ENCODE measurements around the gene SCGB1C1. TPM values are rescaled to one million over a fixed set of nuclear protein-coding genes. Genes with fewer than 3 reads are reported as not detected.
A peak's percentile ranks its signal among the peaks of the same experiment; 100 is the strongest.

SCGB1C1 gene
- total and polyA plus RNA-seq, 4 donors = not detected

GRCh38 chr11:207863-208180 lies 14.9 kb downstream of the SCGB1C1 start:
- H3K4me3 ChIP-seq = peak overlapping the region; percentile 61
- TF ChIP-seq CTCF (IDR thresholded peaks at IDR 0.05; ENCODE audit: control extremely low read depth, extremely low read depth) = no peak
- 1% methylated on average over 26 to 27 of the region's 27 CpGs for WGBS, 2 donors
- no peak for ATAC-seq (ENCODE audit: insufficient read depth, low FRiP score)
- H3K27ac ChIP-seq (ENCODE audit: low read depth in 1 of 2, low read length in 1 of 2) = peak overlapping the region; percentile 95 to 97
- peak; percentile 44 to 59 (median 56) for DNase-seq
- H3K27me3 ChIP-seq (ENCODE audit: control insufficient read depth in 3 of 3, insufficient read depth in 3 of 3, low read length in 2 of 3) = no peaks in the 10 kb centered on the region
- H3K9ac ChIP-seq (ENCODE audit: insufficient read depth in 1 of 2, low read length in 2 of 2) = peak overlapping the region; percentile 91 to 93
- H3K36me3 ChIP-seq (ENCODE audit: control insufficient read depth in 4 of 4, insufficient read depth in 4 of 4, low read length in 4 of 4) = peaks cover 6 to 47% (median 44%) of the 10 kb centered on the region in 4 donors
- peaks cover 0 to 28% (median 20%) of the 10 kb centered on the region in 5 donors for H3K4me1 ChIP-seq (ENCODE audit: control insufficient read depth in 5 of 5, insufficient read depth in 5 of 5, low read length in 5 of 5)
- H3K9me3 ChIP-seq (ENCODE audit: control insufficient read depth in 4 of 4, insufficient read depth in 3 of 4, low read length in 3 of 4) = no peaks in the 10 kb centered on the region

GRCh38 chr11:208181-208916 lies 15.5 kb downstream of the SCGB1C1 start:
- DNase-seq (peak; percentile 86 to 89 (median 86)), ATAC-seq (ENCODE audit: insufficient read depth, low FRiP score) (peak; percentile 76)
- peak overlapping the region; percentile 91 to 93 for H3K9ac ChIP-seq (ENCODE audit: insufficient read depth in 1 of 2, low read length in 2 of 2)
- H3K36me3 ChIP-seq (ENCODE audit: control insufficient read depth in 4 of 4, insufficient read depth in 4 of 4, low read length in 4 of 4) = peaks cover 6 to 50% (median 48%) of the 10 kb centered on the region in 4 donors
- H3K27me3 ChIP-seq (ENCODE audit: control insufficient read depth in 3 of 3, insufficient read depth in 3 of 3, low read length in 2 of 3) = no peaks in the 10 kb centered on the region
- peaks cover 0 to 28% (median 20%) of the 10 kb centered on the region in 5 donors for H3K4me1 ChIP-seq (ENCODE audit: control insufficient read depth in 5 of 5, insufficient read depth in 5 of 5, low read length in 5 of 5)
- H3K9me3 ChIP-seq (ENCODE audit: control insufficient read depth in 4 of 4, insufficient read depth in 3 of 4, low read length in 3 of 4) = no peaks in the 10 kb centered on the region
- no peak for TF ChIP-seq CTCF (IDR thresholded peaks at IDR 0.05; ENCODE audit: control extremely low read depth, extremely low read depth)
- peak overlapping the region; percentile 95 to 97 for H3K27ac ChIP-seq (ENCODE audit: low read depth in 1 of 2, low read length in 1 of 2)
- WGBS, 2 donors = 0% methylated on average over 52 to 57 of the region's 57 CpGs
- H3K4me3 ChIP-seq = peak overlapping the region; percentile 61

- H3K4me3 ChIP-seq = peak overlapping the region; percentile 61
- DNase-seq = no peak
- peak overlapping the region in 1 of 2 donors; percentile 70 for H3K9ac ChIP-seq (ENCODE audit: insufficient read depth in 1 of 2, low read length in 2 of 2)
- H3K9me3 ChIP-seq (ENCODE audit: control insufficient read depth in 4 of 4, insufficient read depth in 3 of 4, low read length in 3 of 4) = no peaks in the 10 kb centered on the region
- 1% methylated on average over 20 to 26 of the region's 26 CpGs for WGBS, 2 donors
- H3K4me1 ChIP-seq (ENCODE audit: control insufficient read depth in 5 of 5, insufficient read depth in 5 of 5, low read length in 5 of 5) = peaks cover 0 to 28% (median 18%) of the 10 kb centered on the region in 5 donors
- ATAC-seq (ENCODE audit: insufficient read depth, low FRiP score) = no peak
- H3K27me3 ChIP-seq (ENCODE audit: control insufficient read depth in 3 of 3, insufficient read depth in 3 of 3, low read length in 2 of 3) = no peaks in the 10 kb centered on the region
- peaks cover 6 to 49% (median 48%) of the 10 kb centered on the region in 4 donors for H3K36me3 ChIP-seq (ENCODE audit: control insufficient read depth in 4 of 4, insufficient read depth in 4 of 4, low read length in 4 of 4)
- H3K27ac ChIP-seq (ENCODE audit: low read depth in 1 of 2, low read length in 1 of 2) = peak overlapping the region; percentile 73 to 97
- TF ChIP-seq CTCF (IDR thresholded peaks at IDR 0.05; ENCODE audit: control extremely low read depth, extremely low read depth) = no peak
Observed at GRCh38 chr11:208917-209260, 16.0 kb downstream of the SCGB1C1 start.
